ENCODE measurements around the gene UBASH3B.
A peak's percentile ranks its signal among the peaks of the same experiment; 100 is the strongest.

Gene UBASH3B

GRCh38 chr11:122659676-122660554, 4.4 kb downstream of the UBASH3B start:
- H3K4me1 Mint-ChIP-seq (ENCODE audit: low read depth) = peaks cover 68% of the 10 kb centered on the region
- H3K9me3 Mint-ChIP-seq = no peaks in the 10 kb centered on the region

GRCh38 chr11:122661182-122661945, 5.8 kb downstream of the UBASH3B start:
- H3K4me1 Mint-ChIP-seq (ENCODE audit: low read depth) = peaks cover 66% of the 10 kb centered on the region
- no peak for DNase-seq
- H3K27ac Mint-ChIP-seq = no peak overlapping the region
- no peaks in the 10 kb centered on the region for H3K27me3 Mint-ChIP-seq
- no peak overlapping the region for H3K4me3 Mint-ChIP-seq
- H3K36me3 Mint-ChIP-seq (ENCODE audit: low read depth) = peaks cover 10% of the 10 kb centered on the region
- no peaks in the 10 kb centered on the region for H3K9me3 Mint-ChIP-seq

More at GRCh38 chr11:122659676-122660554, 4.4 kb downstream of the UBASH3B start:
- no peak for DNase-seq
- Mint-ChIP-seq H3K4me3 (no peak overlapping the region), H3K27me3 (peaks cover 3% of the 10 kb centered on the region), H3K27ac (peak overlapping the region; percentile 27), H3K36me3 (ENCODE audit: low read depth) (peaks cover 17% of the 10 kb centered on the region)

DNA sequence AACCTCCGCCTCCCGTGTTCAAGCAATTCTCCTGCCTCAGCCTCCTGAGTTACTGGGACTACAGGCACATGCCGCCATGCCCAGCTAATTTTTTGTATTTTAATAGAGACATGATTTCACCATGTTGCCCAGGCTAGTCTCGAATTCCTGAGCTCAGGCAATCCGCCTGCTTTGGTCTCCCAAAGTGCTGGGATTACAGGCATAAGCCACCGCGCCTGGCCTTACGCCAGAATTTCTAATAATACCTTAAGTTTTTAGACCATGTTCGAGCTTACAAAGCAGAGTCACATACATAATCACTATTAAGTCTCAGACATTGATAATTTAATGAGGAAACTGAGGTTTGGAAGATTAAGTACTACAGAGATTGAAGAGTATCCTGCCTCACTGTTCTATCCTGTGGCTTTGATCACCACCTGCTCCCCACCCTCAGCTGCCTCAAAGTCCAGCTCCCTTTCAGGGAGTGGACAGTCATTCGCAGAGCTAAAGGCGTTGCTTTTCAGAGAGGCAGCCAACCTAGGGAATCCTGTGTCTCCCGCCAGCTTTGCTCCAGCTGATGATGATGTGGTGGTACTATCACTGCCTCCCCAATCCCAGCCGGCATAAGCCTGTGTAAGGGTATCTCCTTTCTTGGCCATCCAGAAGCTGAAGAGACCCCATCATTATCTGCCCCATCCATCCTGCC, 7.7 kb downstream of the UBASH3B start:
- Mint-ChIP-seq H3K27me3 (no peaks in the 10 kb centered on the region), H3K36me3 (ENCODE audit: low read depth) (peaks cover 7% of the 10 kb centered on the region), H3K4me3 (no peak overlapping the region), H3K9me3 (no peaks in the 10 kb centered on the region), H3K27ac (no peak overlapping the region), H3K4me1 (ENCODE audit: low read depth) (peaks cover 70% of the 10 kb centered on the region)
- DNase-seq = no peak

DNA sequence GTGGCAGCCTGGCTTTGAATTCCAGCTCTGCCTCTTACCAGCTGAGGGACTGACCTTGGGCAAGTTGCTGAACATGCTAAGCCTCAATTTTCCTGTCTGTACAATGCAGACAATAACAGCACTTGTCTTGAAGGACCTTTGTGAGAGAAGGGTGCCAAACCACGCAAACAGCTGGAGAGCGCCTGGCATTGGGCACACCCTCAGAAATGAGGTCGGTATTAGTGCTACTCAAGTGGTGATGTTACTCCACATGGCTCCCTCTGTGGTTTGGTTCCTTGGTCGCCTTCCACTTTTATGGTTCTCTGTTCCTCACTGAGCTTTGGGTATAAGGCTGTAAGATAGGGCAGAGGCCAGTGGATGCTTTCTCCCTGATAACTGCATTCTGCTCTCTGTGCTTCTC, 8.2 kb downstream of the UBASH3B start:
- Mint-ChIP-seq H3K36me3 (ENCODE audit: low read depth) (peaks cover 7% of the 10 kb centered on the region), H3K27ac (no peak overlapping the region), H3K27me3 (no peaks in the 10 kb centered on the region), H3K9me3 (no peaks in the 10 kb centered on the region), H3K4me3 (no peak overlapping the region), H3K4me1 (ENCODE audit: low read depth) (peaks cover 70% of the 10 kb centered on the region)
- no peak for DNase-seq

DNA sequence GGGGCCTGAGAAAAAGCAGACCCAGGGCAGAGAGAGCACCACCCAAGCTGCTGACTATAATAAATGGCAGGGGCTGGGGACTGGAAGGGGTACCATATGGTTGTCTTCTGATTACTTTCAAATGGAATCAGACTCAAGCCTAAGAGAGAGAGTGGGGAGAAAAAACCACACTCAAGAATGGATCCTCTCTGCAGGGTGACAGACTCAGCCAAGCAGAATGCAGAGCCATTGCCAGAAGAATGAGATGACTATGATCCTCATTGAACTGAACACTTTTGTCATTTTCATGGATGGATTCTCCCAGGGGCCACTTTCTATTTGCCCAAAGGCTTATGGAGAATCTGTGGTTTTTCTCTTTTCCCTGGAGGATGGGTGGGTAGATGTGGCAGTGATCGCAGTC, 8.7 kb downstream of the UBASH3B start:
- no peak overlapping the region for H3K27ac Mint-ChIP-seq

GRCh38 chr11:122665861-122666260, 10.3 kb downstream of the UBASH3B start:
- DNase-seq = no peak
- no peaks in the 10 kb centered on the region for H3K27me3 Mint-ChIP-seq
- no peak overlapping the region for H3K27ac Mint-ChIP-seq
- peaks cover 3% of the 10 kb centered on the region for H3K9me3 Mint-ChIP-seq
- H3K4me3 Mint-ChIP-seq = no peak overlapping the region
- H3K36me3 Mint-ChIP-seq (ENCODE audit: low read depth) = peaks cover 16% of the 10 kb centered on the region
- H3K4me1 Mint-ChIP-seq (ENCODE audit: low read depth) = peaks cover 68% of the 10 kb centered on the region

More for the DNA sequence above, 8.7 kb downstream of the UBASH3B start:
- no peak for DNase-seq
- H3K9me3 Mint-ChIP-seq = peaks cover 1% of the 10 kb centered on the region
- peaks cover 70% of the 10 kb centered on the region for H3K4me1 Mint-ChIP-seq (ENCODE audit: low read depth)
- H3K4me3 Mint-ChIP-seq = no peak overlapping the region
- no peaks in the 10 kb centered on the region for H3K27me3 Mint-ChIP-seq
- peaks cover 8% of the 10 kb centered on the region for H3K36me3 Mint-ChIP-seq (ENCODE audit: low read depth)

- DNase-seq = no peak
- Mint-ChIP-seq H3K4me3 (peak overlapping the region; percentile 3), H3K4me1 (ENCODE audit: low read depth) (peaks cover 69% of the 10 kb centered on the region), H3K27me3 (no peaks in the 10 kb centered on the region), H3K9me3 (peaks cover 3% of the 10 kb centered on the region), H3K27ac (peak overlapping the region; percentile 4), H3K36me3 (ENCODE audit: low read depth) (peaks cover 21% of the 10 kb centered on the region)
Measured at GRCh38 chr11:122666743-122667142, 11.2 kb downstream of the UBASH3B start.

- peaks cover 73% of the 10 kb centered on the region for H3K4me1 Mint-ChIP-seq (ENCODE audit: low read depth)
- DNase-seq = no peak
- H3K27ac Mint-ChIP-seq = peak overlapping the region; percentile 78
- peaks cover 27% of the 10 kb centered on the region for H3K36me3 Mint-ChIP-seq (ENCODE audit: low read depth)
- H3K9me3 Mint-ChIP-seq = peaks cover 3% of the 10 kb centered on the region
- peak overlapping the region; percentile 1 for H3K4me3 Mint-ChIP-seq
- H3K27me3 Mint-ChIP-seq = no peaks in the 10 kb centered on the region
Measured at GRCh38 chr11:122668562-122669090, 13.1 kb downstream of the UBASH3B start.

DNA sequence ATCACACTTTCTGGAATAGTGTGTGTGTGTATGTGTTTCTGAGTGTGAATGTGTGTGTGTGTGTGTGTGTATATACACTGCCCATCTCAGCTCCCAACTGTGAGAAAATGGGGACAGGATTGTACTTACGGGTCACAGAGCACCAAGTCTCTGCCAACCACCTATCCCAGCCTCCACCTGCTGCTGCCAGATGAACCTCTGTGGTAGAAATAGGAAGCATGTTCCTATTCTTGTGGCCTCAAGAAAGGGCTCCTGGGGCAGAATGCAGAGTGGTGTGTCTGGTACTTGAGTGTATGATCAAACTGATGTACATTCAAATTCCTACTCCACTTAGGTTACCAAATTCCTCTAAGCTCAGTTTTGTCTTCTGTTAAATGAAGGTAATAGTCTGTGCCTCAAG, 14.6 kb downstream of the UBASH3B start:
- DNase-seq = no peak
- H3K36me3 Mint-ChIP-seq (ENCODE audit: low read depth) = peaks cover 27% of the 10 kb centered on the region
- no peaks in the 10 kb centered on the region for H3K27me3 Mint-ChIP-seq
- H3K4me3 Mint-ChIP-seq = no peak overlapping the region
- peaks cover 73% of the 10 kb centered on the region for H3K4me1 Mint-ChIP-seq (ENCODE audit: low read depth)
- peaks cover 3% of the 10 kb centered on the region for H3K9me3 Mint-ChIP-seq
- H3K27ac Mint-ChIP-seq = no peak overlapping the region

GRCh38 chr11:122671400-122671891, 15.9 kb downstream of the UBASH3B start:
- no peak for DNase-seq
- H3K27ac Mint-ChIP-seq = no peak overlapping the region

DNA sequence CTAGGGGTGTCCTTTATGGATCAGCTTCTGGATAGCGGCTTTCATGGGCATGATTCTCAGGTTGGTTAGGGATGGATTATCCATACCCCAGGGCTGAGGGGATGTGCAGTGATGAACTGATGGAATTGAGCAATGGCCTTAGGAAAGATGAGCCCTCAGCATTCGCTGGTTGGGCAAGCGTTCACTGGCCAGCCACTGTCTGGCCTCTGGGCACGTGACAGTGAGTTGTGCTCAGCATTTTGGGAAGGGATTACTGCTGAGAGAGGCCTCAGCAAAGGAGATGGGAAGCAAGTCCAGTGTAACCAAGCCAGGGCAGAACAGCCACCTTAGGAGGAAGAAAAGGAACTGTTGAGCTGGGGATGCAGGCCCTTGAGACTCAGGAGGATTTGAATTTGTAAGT, 17.4 kb downstream of the UBASH3B start:
- Mint-ChIP-seq H3K36me3 (ENCODE audit: low read depth) (peaks cover 24% of the 10 kb centered on the region), H3K27ac (no peak overlapping the region), H3K27me3 (no peaks in the 10 kb centered on the region), H3K9me3 (peaks cover 3% of the 10 kb centered on the region), H3K4me1 (ENCODE audit: low read depth) (peaks cover 79% of the 10 kb centered on the region), H3K4me3 (no peak overlapping the region)
- DNase-seq = no peak

More at GRCh38 chr11:122671400-122671891, 15.9 kb downstream of the UBASH3B start:
- Mint-ChIP-seq H3K4me3 (no peak overlapping the region), H3K27me3 (no peaks in the 10 kb centered on the region), H3K36me3 (ENCODE audit: low read depth) (peaks cover 27% of the 10 kb centered on the region), H3K9me3 (peaks cover 3% of the 10 kb centered on the region), H3K4me1 (ENCODE audit: low read depth) (peaks cover 82% of the 10 kb centered on the region)

DNA sequence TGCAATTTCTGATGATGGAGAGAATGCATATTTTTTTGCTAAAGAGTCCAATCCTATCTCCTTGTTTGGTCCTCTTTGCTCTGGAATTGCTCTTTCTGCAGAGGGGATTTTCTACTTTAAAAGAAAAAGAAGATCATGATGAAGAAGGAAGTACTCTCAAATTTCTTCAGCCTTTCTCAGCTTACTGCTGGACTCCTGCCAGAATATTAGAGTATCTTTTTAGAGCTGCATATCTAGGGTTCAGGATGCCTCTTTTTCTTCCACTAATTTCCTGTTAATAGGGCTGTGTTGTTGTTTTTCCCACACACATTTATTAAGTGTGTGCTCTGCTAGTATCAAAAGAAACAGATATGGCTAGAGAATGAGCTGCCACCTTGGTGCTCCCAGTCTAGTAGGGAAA, 18.2 kb downstream of the UBASH3B start:
- Mint-ChIP-seq H3K27me3 (no peaks in the 10 kb centered on the region), H3K9me3 (peaks cover 3% of the 10 kb centered on the region), H3K27ac (no peak overlapping the region), H3K4me1 (ENCODE audit: low read depth) (peaks cover 76% of the 10 kb centered on the region), H3K36me3 (ENCODE audit: low read depth) (peaks cover 24% of the 10 kb centered on the region), H3K4me3 (no peak overlapping the region)
- DNase-seq = no peak

- no peaks in the 10 kb centered on the region for H3K9me3 Mint-ChIP-seq
- peaks cover 11% of the 10 kb centered on the region for H3K36me3 Mint-ChIP-seq (ENCODE audit: low read depth)
- no peaks in the 10 kb centered on the region for H3K27me3 Mint-ChIP-seq
- peaks cover 69% of the 10 kb centered on the region for H3K4me1 Mint-ChIP-seq (ENCODE audit: low read depth)
- no peak overlapping the region for H3K4me3 Mint-ChIP-seq
- DNase-seq = no peak
- H3K27ac Mint-ChIP-seq = peak overlapping the region; percentile 85
Measured at GRCh38 chr11:122676638-122677037, 21.1 kb downstream of the UBASH3B start.

- H3K4me3 Mint-ChIP-seq = no peak overlapping the region
- peaks cover 68% of the 10 kb centered on the region for H3K4me1 Mint-ChIP-seq (ENCODE audit: low read depth)
- no peak overlapping the region for H3K27ac Mint-ChIP-seq
- no peaks in the 10 kb centered on the region for H3K9me3 Mint-ChIP-seq
- H3K27me3 Mint-ChIP-seq = no peaks in the 10 kb centered on the region
- peaks cover 5% of the 10 kb centered on the region for H3K36me3 Mint-ChIP-seq (ENCODE audit: low read depth)
- DNase-seq = no peak
Measured at GRCh38 chr11:122677256-122677655, 21.7 kb downstream of the UBASH3B start.
